HepG2 (cell line): ENCODE data around the gene DLX5. TPM values are rescaled to one million over a fixed set of nuclear protein-coding genes. Genes with fewer than 3 reads are reported as not detected.
A peak's percentile ranks its signal among the peaks of the same experiment; 100 is the strongest.

ENCODE experiments used
- ARID5B ChIP-seq: IDR thresholded peaks from 2 replicates; pipeline ENCODE4 v1.4.0; 2020; ENCODE audit warnings: mild to moderate bottlenecking, missing genetic modification reagents
- CREM ChIP-seq, 2 experiments: sonication (generic) in 1 of 2; formaldehyde crosslinking in 1 of 2; IDR thresholded peaks; 2 replicates each; pipeline versions ENCODE4 v1.4.0 to v1.6.1; 2016 to 2020; ENCODE audit warnings: antibody characterized with exemption in 1 of 2, mild to moderate bottlenecking in 1 of 2, missing genetic modification reagents in 1 of 2
- ELF1 ChIP-seq: sonication (generic); formaldehyde crosslinking; IDR thresholded peaks from 2 replicates; pipeline ENCODE4 v1.4.0; 2020; ENCODE audit warnings: missing genetic modification reagents
- HDAC1 ChIP-seq: sonication (generic); formaldehyde crosslinking; IDR thresholded peaks from 2 replicates; pipeline ENCODE4 v1.5.1; 2020; ENCODE audit warnings: mild to moderate bottlenecking, missing genetic modification reagents
- HNRNPH1 ChIP-seq: fragments of 200-400 bp; formaldehyde crosslinking; optimal IDR thresholded peaks from 2 replicates; pipeline ENCODE3; 2017; ENCODE audit warnings: mild to moderate bottlenecking, low read depth, low read length
- MATR3 ChIP-seq: sonication (generic); formaldehyde crosslinking; IDR thresholded peaks from 2 replicates; pipeline ENCODE4 v1.4.0; 2020; ENCODE audit warnings: missing genetic modification reagents
- MYC ChIP-seq: sonication (generic); formaldehyde crosslinking; IDR thresholded peaks from 2 replicates; pipeline ENCODE4 v1.9.0; 2021; ENCODE audit warnings: missing genetic modification reagents, borderline replicate concordance
- PCBP2 ChIP-seq: fragments of 200-400 bp; formaldehyde crosslinking; optimal IDR thresholded peaks from 2 replicates; pipeline ENCODE3; 2018; ENCODE audit warnings: low read length, low read depth; ENCODE audit not compliant: poor library complexity, severe bottlenecking
- SIX1 ChIP-seq: sonication (generic); formaldehyde crosslinking; IDR thresholded peaks from 2 replicates; pipeline ENCODE4 v1.4.0; 2020; ENCODE audit warnings: missing genetic modification reagents, borderline replicate concordance
- SUZ12 ChIP-seq: fragments of 150-350 bp; IDR thresholded peaks from 2 replicates; pipeline ENCODE4 v1.6.1; 2014; ENCODE audit warnings: low read depth, low read length
- TFDP1 ChIP-seq: IDR thresholded peaks from 2 replicates; pipeline ENCODE4 v1.6.1; 2016; ENCODE audit warnings: missing compliant biosample characterization, missing genetic modification reagents, borderline replicate concordance
- ZBTB4 ChIP-seq: sonication (generic); formaldehyde crosslinking; IDR thresholded peaks from 2 replicates; pipeline ENCODE4 v1.4.0; 2020; ENCODE audit warnings: missing genetic modification reagents, mild to moderate bottlenecking, borderline replicate concordance
- ZBTB46 ChIP-seq: sonication (generic); formaldehyde crosslinking; IDR thresholded peaks from 2 replicates; pipeline ENCODE4 v1.4.0; 2020; ENCODE audit warnings: mild to moderate bottlenecking, missing genetic modification reagents, borderline replicate concordance
- ZMYM4 ChIP-seq: sonication (generic); formaldehyde crosslinking; IDR thresholded peaks from 2 replicates; pipeline ENCODE4 v1.8.1; 2023; ENCODE audit warnings: mild to moderate bottlenecking, missing genetic modification reagents
- ZNF451 ChIP-seq: sonication (generic); formaldehyde crosslinking; IDR thresholded peaks from 2 replicates; pipeline ENCODE4 v1.5.0; 2020; ENCODE audit warnings: mild to moderate bottlenecking, missing genetic modification reagents
- ZNF737 ChIP-seq: sonication (generic); formaldehyde crosslinking; IDR thresholded peaks from 2 replicates; pipeline ENCODE4 v1.5.0; 2020; ENCODE audit warnings: missing genetic modification reagents, mild to moderate bottlenecking, borderline replicate concordance
- polyA plus RNA-seq, 8 experiments: library from polyadenylated mRNA; depleted of rRNA in 3 of 8; stranded (reverse) in 7 of 8; unstranded in 1 of 8; fragments of >200 nt; fragmentation: Illumina TruSeq in 4 of 8; extraction: Trizol in 4 of 8; gene quantifications; 2 replicates each; pipeline versions ENCODE4 v1.2.1 to v1.2.3, GENCODE V29; 2011 to 2016; ENCODE audit warnings: low read depth in 4 of 8, missing spikeins in 1 of 8, mixed read lengths in 1 of 8; ENCODE audit not compliant: insufficient read depth in 1 of 8
- total RNA-seq, 5 experiments: library from RNA; depleted of rRNA; stranded (reverse); fragments of >200 nt; fragmentation: Illumina TruSeq; extraction: Trizol; gene quantifications; 2 replicates each; pipeline ENCODE4 v1.2.3, GENCODE V29; 2016; ENCODE audit warnings: low read depth in 1 of 5

The DLX5 gene
- total and polyA plus RNA-seq, 2 of the 13 experiments (the other 11 are each of a cell fraction or from before 2014, with no cell fraction given), result not detected

GRCh38 chr7:97027427-97028234 lies 3.0 kb upstream of the DLX5 start (continued):
- TF ChIP-seq TFDP1 (peak; percentile 18; the same call in 1 of the 2 replicates), HNRNPH1 (no peak), SUZ12 (no peak), CREM (IDR thresholded peaks at IDR 0.05) (no peak), CREM (CRISPR knock-in tag; IDR thresholded peaks at IDR 0.05) (no peak), ELF1 (CRISPR knock-in tag) (peak; percentile 51; the same call in 1 of the 2 replicates), ARID5B (CRISPR knock-in tag) (peak; percentile 60), ZNF737 (CRISPR knock-in tag) (no peak), ZNF451 (no peak), HDAC1 (CRISPR knock-in tag) (no peak), MYC (CRISPR knock-in tag) (no peak), ZMYM4 (CRISPR knock-in tag) (peak; percentile 24; the same call in 1 of the 2 replicates), MATR3 (CRISPR knock-in tag) (no peak), PCBP2 (no peak), SIX1 (no peak), ZBTB4 (no peak), ZBTB46 (CRISPR knock-in tag) (no peak)
